GM15510 (cell line): ENCODE measurements around the gene SLC27A6.

Experiments used
- POLR2A ChIP-seq: IDR thresholded peaks from 3 replicates; pipeline ENCODE4 v1.6.1; 2011; ENCODE audit warnings: borderline replicate concordance; ENCODE audit not compliant: insufficient read length; ENCODE audit errors: extremely low read depth

The SLC27A6 gene, protein sequence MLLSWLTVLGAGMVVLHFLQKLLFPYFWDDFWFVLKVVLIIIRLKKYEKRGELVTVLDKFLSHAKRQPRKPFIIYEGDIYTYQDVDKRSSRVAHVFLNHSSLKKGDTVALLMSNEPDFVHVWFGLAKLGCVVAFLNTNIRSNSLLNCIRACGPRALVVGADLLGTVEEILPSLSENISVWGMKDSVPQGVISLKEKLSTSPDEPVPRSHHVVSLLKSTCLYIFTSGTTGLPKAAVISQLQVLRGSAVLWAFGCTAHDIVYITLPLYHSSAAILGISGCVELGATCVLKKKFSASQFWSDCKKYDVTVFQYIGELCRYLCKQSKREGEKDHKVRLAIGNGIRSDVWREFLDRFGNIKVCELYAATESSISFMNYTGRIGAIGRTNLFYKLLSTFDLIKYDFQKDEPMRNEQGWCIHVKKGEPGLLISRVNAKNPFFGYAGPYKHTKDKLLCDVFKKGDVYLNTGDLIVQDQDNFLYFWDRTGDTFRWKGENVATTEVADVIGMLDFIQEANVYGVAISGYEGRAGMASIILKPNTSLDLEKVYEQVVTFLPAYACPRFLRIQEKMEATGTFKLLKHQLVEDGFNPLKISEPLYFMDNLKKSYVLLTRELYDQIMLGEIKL

DNA sequence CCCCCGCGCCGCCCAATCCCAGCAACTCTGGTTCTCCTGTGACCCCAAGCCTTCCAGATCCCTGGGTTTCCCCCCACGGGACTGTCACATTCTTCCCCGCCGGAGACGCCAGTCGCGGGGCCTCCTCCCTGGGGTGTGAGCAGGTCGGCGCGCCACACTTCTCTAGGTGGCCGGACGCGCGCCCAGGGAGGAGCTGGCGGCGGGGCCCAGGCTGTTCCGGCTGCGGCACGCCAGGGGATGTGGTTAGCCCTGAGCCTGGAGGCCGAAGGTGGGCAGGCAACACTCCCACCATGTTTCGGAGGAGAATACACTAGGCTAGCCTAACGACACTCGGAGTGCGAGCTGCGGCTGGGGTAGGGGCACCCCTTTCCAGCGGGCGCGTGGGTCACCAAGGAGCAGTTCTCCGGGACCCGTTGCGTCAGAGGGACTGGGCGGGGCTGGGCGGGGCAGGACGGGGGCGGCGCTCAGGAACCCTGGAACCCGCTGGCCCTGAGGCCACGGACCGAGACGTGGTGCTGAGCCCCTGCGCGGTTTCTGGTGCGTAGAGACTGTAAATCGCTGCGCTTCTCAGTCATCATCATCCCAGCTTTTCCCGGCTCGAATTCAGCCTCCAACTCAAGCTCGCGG is at the start of gene SLC27A6:
TSS of gene SLC27A6 (plus strand) at position 478 of the 627 bp plus-strand sequence. CDS start 650 bp downstream, outside the sequence.
- no peak for TF ChIP-seq POLR2A

DNA sequence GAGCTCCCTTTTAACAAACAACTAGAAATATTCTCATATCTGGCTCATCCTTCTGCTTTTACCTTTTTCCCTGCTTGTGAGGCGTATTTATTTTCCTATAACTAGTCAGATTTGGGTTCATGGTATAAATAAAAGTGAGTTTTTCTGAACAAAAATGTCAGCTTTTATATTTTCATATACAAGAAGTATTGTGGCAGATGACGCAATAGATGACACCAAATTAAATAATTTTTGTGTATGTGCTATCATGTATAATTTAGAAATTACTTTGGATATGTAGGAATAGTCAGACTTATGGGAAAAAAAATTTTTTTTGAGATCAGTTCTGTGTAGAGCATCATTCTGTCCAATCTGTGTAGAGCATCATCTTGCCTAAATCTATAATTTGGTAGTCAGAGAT is 45.7 kb upstream of the SLC27A6 start:
- TF ChIP-seq POLR2A, result no peak

DNA sequence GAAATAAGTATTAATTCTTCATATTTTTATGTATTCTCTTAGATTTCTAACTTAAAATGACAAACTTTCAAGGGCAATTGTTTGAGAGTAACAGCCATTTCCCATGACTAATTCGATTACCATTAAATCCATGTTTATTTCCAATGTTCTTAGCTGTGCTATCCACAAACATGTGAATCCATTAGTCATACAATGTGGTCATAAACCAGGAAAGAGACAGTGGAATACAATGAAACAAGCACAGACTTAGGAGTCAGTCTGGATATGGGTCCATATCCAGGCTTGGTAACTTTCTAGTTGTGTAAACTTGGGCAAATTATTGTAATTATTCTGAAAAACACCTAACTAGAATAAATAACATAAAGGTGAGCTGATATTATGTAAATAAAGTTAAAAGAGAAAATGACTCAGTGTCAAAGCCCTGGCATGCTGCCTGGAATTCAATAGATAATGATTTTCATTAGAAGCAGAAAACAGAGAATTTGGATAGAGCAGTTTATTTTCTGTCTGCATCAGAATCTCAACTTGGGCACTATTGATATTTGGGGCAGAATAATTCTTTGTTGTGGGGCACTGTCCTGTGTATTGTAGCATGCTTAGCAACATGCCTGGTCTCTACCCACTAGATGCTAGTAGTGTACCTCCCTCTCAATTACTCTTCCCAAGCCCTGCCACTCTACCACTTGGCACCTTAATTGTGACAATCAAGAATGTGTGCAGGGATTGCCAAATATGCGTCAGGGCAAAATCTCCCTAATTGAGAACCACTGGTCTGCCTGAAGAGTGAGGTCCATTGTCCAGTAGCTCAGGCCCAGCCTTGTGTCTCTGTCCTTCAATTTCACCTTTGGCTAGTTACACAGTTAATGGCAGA is 44.7 kb upstream of the SLC27A6 start:
- TF ChIP-seq POLR2A, result no peak

- no peak for TF ChIP-seq POLR2A
Measured at GRCh38 chr5:128924299-128924698, 41.0 kb upstream of the SLC27A6 start.

DNA sequence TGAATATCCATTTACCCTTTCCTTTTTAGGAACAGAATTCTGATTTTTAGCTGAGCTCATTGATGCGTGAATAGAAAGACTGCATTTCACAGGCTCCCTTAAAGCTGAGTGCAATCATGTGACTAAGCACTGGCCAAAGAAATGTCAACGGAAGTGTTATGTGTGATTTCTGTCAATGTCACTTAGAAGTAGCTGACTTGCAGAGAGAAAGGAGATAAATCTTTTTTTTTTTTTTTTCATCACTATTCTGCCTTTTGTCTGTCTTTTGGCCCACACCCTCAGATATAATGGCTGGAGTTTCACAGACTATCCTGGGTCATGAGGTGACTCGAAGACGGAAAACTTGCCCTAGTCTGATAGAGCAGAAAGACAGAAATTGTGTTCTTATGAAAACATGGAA is 39.3 kb upstream of the SLC27A6 start:
- TF ChIP-seq POLR2A, result no peak

- no peak for TF ChIP-seq POLR2A
Measured at GRCh38 chr5:128927644-128928043, 37.6 kb upstream of the SLC27A6 start.

DNA sequence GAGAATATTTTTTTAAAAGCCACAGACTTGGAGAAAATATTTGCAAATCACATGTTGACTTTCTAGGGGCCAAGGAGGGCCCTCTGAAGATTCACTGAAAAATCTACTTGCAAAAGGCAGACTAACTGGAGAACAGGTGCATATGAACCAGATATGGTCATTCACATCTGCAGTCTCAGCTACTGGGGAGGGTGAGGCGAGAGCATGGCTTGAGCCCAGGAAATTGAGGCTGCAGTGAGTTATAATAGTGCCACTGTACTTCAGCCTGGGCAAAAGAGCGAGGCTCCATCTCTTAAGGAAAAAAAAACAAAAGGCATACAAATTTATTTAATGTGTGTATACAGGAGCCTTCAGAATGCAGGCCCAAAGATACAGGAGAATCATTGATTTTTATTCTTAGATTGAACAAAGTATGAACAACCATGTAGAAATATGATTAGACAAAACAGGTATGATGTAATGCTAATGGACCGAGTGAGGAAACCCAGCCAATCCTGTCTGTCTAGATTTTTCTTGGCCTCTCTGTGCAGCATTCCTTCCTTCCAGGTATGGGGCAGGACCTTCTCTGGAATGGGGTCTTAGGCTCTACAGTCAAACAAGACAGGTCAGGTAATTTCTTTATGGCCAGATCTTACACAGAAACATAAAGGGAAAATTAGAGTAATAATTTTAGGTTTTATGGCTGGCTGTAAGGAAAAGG is 15.3 kb upstream of the SLC27A6 start:
- TF ChIP-seq POLR2A, result no peak

DNA sequence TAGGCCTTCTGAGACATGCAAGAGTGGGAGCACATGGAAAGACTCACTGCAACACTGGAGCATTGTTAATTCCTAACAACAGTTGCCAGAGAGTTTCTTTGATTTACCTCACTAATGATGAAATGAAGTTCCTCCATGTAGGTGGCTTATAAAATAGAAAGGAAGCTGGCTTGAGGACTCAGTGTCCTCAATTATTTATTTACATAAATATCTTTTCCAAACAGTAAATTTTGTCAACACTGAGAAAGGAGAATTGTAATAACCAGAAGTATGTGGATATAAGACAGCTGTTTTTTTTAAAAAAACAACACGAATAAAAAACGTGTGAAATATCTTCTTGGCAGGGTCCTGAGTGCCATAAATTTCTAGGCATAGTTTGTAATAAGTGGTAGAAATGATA is 9.1 kb upstream of the SLC27A6 start:
- TF ChIP-seq POLR2A, result no peak

- no peak for TF ChIP-seq POLR2A
Measured at GRCh38 chr5:128962211-128962610, 3.1 kb upstream of the SLC27A6 start.

- no peak for TF ChIP-seq POLR2A
Measured at GRCh38 chr5:128965638-128966302, 482 bp downstream of the SLC27A6 start.

- TF ChIP-seq POLR2A, result no peak
Measured at GRCh38 chr5:128966375-128966774, 1.1 kb downstream of the SLC27A6 start.

- TF ChIP-seq POLR2A, result no peak
Measured at GRCh38 chr5:128966846-128967245, 1.6 kb downstream of the SLC27A6 start.

- no peak for TF ChIP-seq POLR2A
Measured at GRCh38 chr5:128973244-128973643, 8.0 kb downstream of the SLC27A6 start.

GRCh38 chr5:128974567-128974966 is 9.3 kb downstream of the SLC27A6 start:
- TF ChIP-seq POLR2A, result no peak

DNA sequence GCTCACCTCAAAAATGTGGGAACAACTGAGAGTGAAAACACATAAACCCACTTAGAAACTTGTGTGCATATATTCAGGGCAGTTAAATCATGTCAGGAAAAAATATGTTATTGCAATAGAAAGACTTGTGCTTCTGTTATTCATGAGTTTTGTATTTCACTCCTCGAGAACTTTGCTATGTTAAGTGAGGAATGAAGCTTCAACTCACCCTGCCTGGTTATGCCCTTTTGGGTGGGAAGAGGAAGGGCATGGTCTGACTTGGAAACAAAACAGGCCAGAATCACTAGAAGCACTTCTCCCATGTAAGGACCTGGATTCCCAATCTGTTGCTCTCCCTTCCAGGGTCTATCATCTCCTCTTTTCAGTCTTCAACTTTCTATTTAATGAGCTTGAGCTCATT is 14.5 kb downstream of the SLC27A6 start:
- no peak for TF ChIP-seq POLR2A

DNA sequence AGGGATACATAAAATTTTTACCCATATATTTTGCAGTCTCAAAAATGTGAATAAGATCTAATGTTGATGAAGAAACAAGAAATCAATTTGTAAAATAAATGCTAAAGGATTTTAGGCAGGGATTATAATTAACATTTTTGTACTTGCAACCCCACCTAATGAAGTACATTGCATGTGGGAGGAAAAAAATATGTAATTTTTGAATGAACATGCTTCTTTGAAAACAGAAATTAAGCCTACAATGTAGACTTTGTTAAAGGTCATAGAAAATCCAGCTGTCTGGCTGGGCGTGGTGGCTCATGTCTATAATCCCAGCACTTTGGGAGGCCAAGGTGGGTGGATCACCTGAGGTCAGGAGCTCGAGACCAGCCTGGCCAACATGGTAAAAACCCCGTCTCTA is 15.6 kb downstream of the SLC27A6 start:
- TF ChIP-seq POLR2A, result no peak
